SU-DHL-6 (cell line): ENCODE data around the gene TREX2.
"Not testable (repeated sequence)": the region's sequence is repeated elsewhere in the genome, so short reads cannot be mapped to it uniquely, and the experiment has no call there.

Source experiments
- H2AFZ ChIP-seq: fragments of 200-600 bp; sonication (generic); 2 replicates; pipeline ENCODE4 v1.6.1; 2014; ENCODE audit warnings: low read depth, mild to moderate bottlenecking, moderate library complexity, mixed read lengths, antibody characterized with exemption, low read length; ENCODE audit not compliant: severe bottlenecking
- H3F3A ChIP-seq: fragments of 200-600 bp; shearing (Covaris generic); 2 replicates; pipeline ENCODE4 v1.6.0; 2016; ENCODE audit warnings: antibody characterized with exemption, mild to moderate bottlenecking; ENCODE audit not compliant: insufficient read depth
- H3K27ac ChIP-seq: fragments of 200-600 bp; sonication (generic); 2 replicates; pipeline ENCODE4 v1.5.1; 2016; ENCODE audit warnings: low read depth, mild to moderate bottlenecking, low read length, moderate library complexity, mixed read lengths
- H3K27me3 ChIP-seq: fragments of 200-600 bp; sonication (generic), shearing (Covaris generic); 2 replicates; pipeline ENCODE4 v1.6.0; 2014; ENCODE audit warnings: mild to moderate bottlenecking, low read length
- H3K36me3 ChIP-seq: fragments of 200-600 bp; sonication (generic); 2 replicates; pipeline ENCODE4 v1.6.1; 2014; ENCODE audit warnings: mild to moderate bottlenecking, low read length, mixed read lengths
- H3K4me2 ChIP-seq: fragments of 300-600, 200-600 bp; shearing (Covaris generic), sonication (generic); 2 replicates; pipeline ENCODE4 v1.6.0; 2014; ENCODE audit warnings: low read length, low read depth, mild to moderate bottlenecking; ENCODE audit not compliant: poor library complexity, severe bottlenecking
- H3K4me3 ChIP-seq: fragments of 200-600 bp; sonication (generic); 2 replicates; pipeline ENCODE4 v1.5.1; 2014; ENCODE audit warnings: antibody characterized with exemption, low read length, mild to moderate bottlenecking, mixed read lengths; ENCODE audit not compliant: insufficient read depth, poor library complexity, severe bottlenecking
- H3K79me2 ChIP-seq: fragments of 200-600 bp; sonication (generic); 2 replicates; pipeline ENCODE4 v1.6.1; 2014; ENCODE audit warnings: mild to moderate bottlenecking, low read length, moderate library complexity; ENCODE audit not compliant: insufficient read depth
- H3K9ac ChIP-seq: fragments of 200-600 bp; sonication (generic); 2 replicates; pipeline ENCODE4 v1.7.0; 2014; ENCODE audit warnings: mild to moderate bottlenecking, low read length
- H3K9me2 ChIP-seq: fragments of 200-600 bp; sonication (generic); replicated peaks from 2 replicates; pipeline ENCODE4 v1.6.1; 2014; ENCODE audit warnings: low read length; ENCODE audit not compliant: insufficient read depth
- H3K9me3 ChIP-seq: fragments of 200-600 bp; sonication (generic); 2 replicates; pipeline ENCODE4 v1.6.1; 2014; ENCODE audit warnings: low read length, mixed read lengths; ENCODE audit not compliant: insufficient read depth
- H4K20me1 ChIP-seq: fragments of 200-600 bp; sonication (generic); 2 replicates; pipeline ENCODE4 v1.6.1; 2014; ENCODE audit warnings: low read depth, mild to moderate bottlenecking, antibody characterized with exemption, low read length, moderate library complexity, mixed read lengths
- CTCF ChIP-seq: fragments of 200-600 bp; sonication (generic); IDR thresholded peaks from one replicate; pipeline ENCODE4 v1.5.1; 2017; ENCODE audit warnings: antibody characterized with exemption, mild to moderate bottlenecking, low read length, moderate library complexity; ENCODE audit not compliant: insufficient read depth, poor library complexity, severe bottlenecking
- EZH2phosphoT487 ChIP-seq: fragments of 200-600 bp; sonication (generic), shearing (Covaris generic); conservative IDR thresholded peaks from 2 replicates; pipeline ENCODE4 v1.6.1; 2018; ENCODE audit warnings: mild to moderate bottlenecking, antibody characterized with exemption, low read length, moderate library complexity, mixed read lengths

Gene TREX2

GRCh38 chrX:153406903-153407302 lies 39.0 kb downstream of the TREX2 start:
- no peak overlapping the region for H3K4me3 ChIP-seq
- no peak overlapping the region for H3K9ac ChIP-seq
- H3K9me3 ChIP-seq, result no peaks in the 10 kb centered on the region
- no peaks in the 10 kb centered on the region for H3F3A ChIP-seq
- H3K27ac ChIP-seq, result no peak overlapping the region
- H3K4me2 ChIP-seq, result no peak overlapping the region
- H3K79me2 ChIP-seq, result no peaks in the 10 kb centered on the region
- no peaks in the 10 kb centered on the region for H3K36me3 ChIP-seq
- no peaks in the 10 kb centered on the region for H4K20me1 ChIP-seq
- H3K9me2 ChIP-seq, result no peaks in the 10 kb centered on the region
- no peak overlapping the region for H2AFZ ChIP-seq
- H3K27me3 ChIP-seq, result no peaks in the 10 kb centered on the region
- TF ChIP-seq EZH2phosphoT487, result no peak
- no peak for TF ChIP-seq CTCF

GRCh38 chrX:153406011-153406410 lies 39.8 kb downstream of the TREX2 start:
- no peaks in the 10 kb centered on the region for H3K36me3 ChIP-seq
- no peaks in the 10 kb centered on the region for H3K27me3 ChIP-seq
- H3K27ac ChIP-seq, result no peak overlapping the region
- H3K9me3 ChIP-seq, result no peaks in the 10 kb centered on the region
- no peak overlapping the region for H3K9ac ChIP-seq
- no peak for TF ChIP-seq EZH2phosphoT487
- no peak for TF ChIP-seq CTCF
- no peak overlapping the region for H3K4me3 ChIP-seq
- no peaks in the 10 kb centered on the region for H4K20me1 ChIP-seq
- H3K9me2 ChIP-seq, result no peaks in the 10 kb centered on the region
- no peak overlapping the region for H2AFZ ChIP-seq
- H3K4me2 ChIP-seq, result no peak overlapping the region
- no peaks in the 10 kb centered on the region for H3F3A ChIP-seq
- H3K79me2 ChIP-seq, result no peaks in the 10 kb centered on the region

- H3K9ac ChIP-seq, result no peak overlapping the region
- H3K4me3 ChIP-seq, result no peak overlapping the region
- no peaks in the 10 kb centered on the region for H3K36me3 ChIP-seq
- no peak overlapping the region for H3K27ac ChIP-seq
- H4K20me1 ChIP-seq, result no peaks in the 10 kb centered on the region
- no peak overlapping the region for H3K4me2 ChIP-seq
- no peaks in the 10 kb centered on the region for H3K9me2 ChIP-seq
- H3K27me3 ChIP-seq, result no peaks in the 10 kb centered on the region
- no peak for TF ChIP-seq CTCF
- no peak for TF ChIP-seq EZH2phosphoT487
- no peaks in the 10 kb centered on the region for H3K79me2 ChIP-seq
- H3K9me3 ChIP-seq, result no peaks in the 10 kb centered on the region
- H3F3A ChIP-seq, result no peaks in the 10 kb centered on the region
- H2AFZ ChIP-seq, result no peak overlapping the region
Measured at GRCh38 chrX:153405426-153405825, 40.4 kb downstream of the TREX2 start.

- not testable (repeated sequence) for H3K9me3 ChIP-seq, H4K20me1 ChIP-seq, H2AFZ ChIP-seq, H3K9me2 ChIP-seq, H3F3A ChIP-seq, H3K27me3 ChIP-seq, H3K9ac ChIP-seq, H3K27ac ChIP-seq, H3K4me3 ChIP-seq, H3K36me3 ChIP-seq, H3K79me2 ChIP-seq, H3K4me2 ChIP-seq
Measured at GRCh38 chrX:153404333-153404732, 41.5 kb downstream of the TREX2 start.
